Skeletal muscle tissue (tissue), 4 donors: ENCODE data around the gene EPHA5. TPM values are rescaled to one million over a fixed set of nuclear protein-coding genes. Genes with fewer than 3 reads are reported as not detected.

Source experiments
- H3K27ac ChIP-seq: one replicate; pipeline ENCODE4 v1.7.0; 2013; ENCODE audit warnings: mild to moderate bottlenecking, low read depth, low read length, inconsistent platforms
- H3K27me3 ChIP-seq, 3 donors: one replicate each; pipeline ENCODE4 v1.7.0; 2013; ENCODE audit warnings: low read length in 3 of 3; ENCODE audit not compliant: control insufficient read depth in 3 of 3, insufficient read depth in 3 of 3
- H3K36me3 ChIP-seq, 3 donors: one replicate each; pipeline ENCODE4 v1.7.0; 2013; ENCODE audit warnings: low read length in 3 of 3; ENCODE audit not compliant: control insufficient read depth in 3 of 3, insufficient read depth in 3 of 3
- H3K4me1 ChIP-seq, 3 donors: one replicate each; pipeline ENCODE4 v1.7.0; 2013; ENCODE audit warnings: low read length in 3 of 3, mild to moderate bottlenecking in 3 of 3; ENCODE audit not compliant: control insufficient read depth in 3 of 3, insufficient read depth in 3 of 3
- H3K4me3 ChIP-seq, 3 donors: one replicate each; pipeline ENCODE4 v1.7.0; 2013; ENCODE audit warnings: low read length in 3 of 3
- H3K9ac ChIP-seq, 3 donors: one replicate each; pipeline ENCODE4 v1.7.0; 2013; ENCODE audit warnings: low read length in 3 of 3, mild to moderate bottlenecking in 3 of 3, moderate library complexity in 2 of 3, low read depth in 1 of 3
- H3K9me3 ChIP-seq, 3 donors: one replicate each; pipeline ENCODE4 v1.7.0; 2013; ENCODE audit warnings: low read length in 3 of 3; ENCODE audit not compliant: control insufficient read depth in 3 of 3
- total RNA-seq: library from RNA; depleted of rRNA; stranded (reverse); fragments of >200 nt; gene quantifications from one replicate; pipeline ENCODE4 v1.2.3, GENCODE V29; 2014
- donor health status: Osteomylitis.

The EPHA5 gene
- total RNA-seq, 1 donor from 2014 or later = 1.0 TPM

DNA sequence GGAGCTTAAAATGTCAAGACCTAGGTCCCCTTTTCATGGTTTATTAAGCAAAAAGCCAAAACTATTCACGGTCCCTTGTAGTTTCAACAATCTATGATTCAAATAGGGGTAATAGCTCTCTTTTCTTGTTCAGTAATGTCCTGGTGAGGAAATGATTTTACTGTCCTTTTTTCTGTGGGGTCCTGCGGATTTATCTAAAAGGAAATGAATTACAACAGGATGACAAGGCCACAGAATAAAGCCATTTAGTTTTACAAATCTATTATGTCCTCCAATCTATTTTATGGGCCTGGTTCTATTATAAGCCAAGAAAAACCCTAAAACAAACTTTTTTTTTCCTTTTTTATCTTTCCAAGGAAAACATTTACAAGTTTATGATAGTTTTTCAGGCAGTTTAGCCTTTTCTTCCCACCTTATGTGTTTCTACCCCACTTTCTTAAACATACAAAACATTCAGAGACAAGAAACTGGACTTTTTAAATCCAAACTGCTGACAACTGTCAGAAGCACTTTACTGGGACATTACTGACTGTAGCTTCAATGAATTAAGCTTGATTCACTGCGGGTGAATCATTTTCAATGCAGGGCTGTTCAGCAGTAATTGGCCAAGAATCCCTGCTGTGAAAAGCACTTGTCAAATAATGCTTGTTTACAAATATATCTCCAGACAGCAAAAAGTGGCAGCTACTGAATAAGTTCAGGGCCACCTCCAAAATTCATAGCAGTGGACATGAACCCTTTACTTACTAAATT is 4.3 kb downstream of the EPHA5 start:
- H3K27me3 ChIP-seq = peaks cover 37 to 41% (median 37%) of the 10 kb centered on the region in 3 donors
- H3K9ac ChIP-seq = no peak overlapping the region
- no peak overlapping the region for H3K27ac ChIP-seq
- H3K9me3 ChIP-seq = no peaks in the 10 kb centered on the region
- H3K4me1 ChIP-seq = peaks cover 13 to 24% (median 19%) of the 10 kb centered on the region in 3 donors
- H3K36me3 ChIP-seq = no peaks in the 10 kb centered on the region
- no peak overlapping the region for H3K4me3 ChIP-seq

DNA sequence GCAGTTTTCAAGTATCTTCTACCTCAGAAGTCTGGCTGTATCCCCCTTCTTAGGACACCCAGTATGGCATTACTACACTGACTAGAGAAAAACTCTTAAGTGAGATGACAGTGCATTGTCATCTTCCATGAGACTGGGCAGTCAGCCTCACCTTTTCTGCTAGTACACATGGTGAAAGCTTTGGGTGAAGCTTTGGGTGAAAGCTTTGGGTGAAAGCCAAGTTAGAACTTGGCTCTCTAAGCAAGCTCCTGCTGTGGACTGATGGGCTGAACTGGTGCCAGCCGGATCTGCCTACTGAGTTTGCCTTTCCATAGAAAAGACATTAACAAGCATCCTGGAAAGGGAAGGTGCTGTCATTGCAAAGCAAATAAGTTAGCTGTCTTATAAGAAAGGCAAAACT is 8.8 kb downstream of the EPHA5 start:
- Histone ChIP-seq H3K9me3 (no peaks in the 10 kb centered on the region), H3K27ac (no peak overlapping the region), H3K4me3 (no peak overlapping the region), H3K9ac (no peak overlapping the region), H3K27me3 (no peaks in the 10 kb centered on the region), H3K36me3 (no peaks in the 10 kb centered on the region), H3K4me1 (no peaks in the 10 kb centered on the region)

DNA sequence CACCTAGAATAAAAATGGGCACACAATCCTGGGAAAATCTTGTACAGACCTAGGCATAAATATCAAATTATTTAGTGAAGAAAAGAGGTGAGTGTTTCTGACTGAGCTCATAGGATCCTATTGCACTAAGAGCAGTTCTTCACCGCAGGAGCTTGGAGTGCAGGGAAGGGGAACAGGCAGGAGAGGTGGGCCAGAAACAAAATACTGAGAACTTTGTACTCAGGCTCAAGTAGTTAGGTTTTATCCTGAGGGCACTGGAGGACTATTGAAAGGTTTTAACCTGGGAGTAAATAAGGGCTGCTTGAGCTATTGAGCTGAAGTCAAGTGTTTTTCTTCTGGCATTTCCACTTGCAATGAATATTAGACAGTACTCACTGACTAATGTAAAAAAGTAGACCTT is 12.2 kb downstream of the EPHA5 start:
- no peak overlapping the region for H3K9ac ChIP-seq
- no peaks in the 10 kb centered on the region for H3K4me1 ChIP-seq
- H3K27me3 ChIP-seq = no peaks in the 10 kb centered on the region
- H3K27ac ChIP-seq = no peak overlapping the region
- H3K36me3 ChIP-seq = no peaks in the 10 kb centered on the region
- no peaks in the 10 kb centered on the region for H3K9me3 ChIP-seq
- no peak overlapping the region for H3K4me3 ChIP-seq

DNA sequence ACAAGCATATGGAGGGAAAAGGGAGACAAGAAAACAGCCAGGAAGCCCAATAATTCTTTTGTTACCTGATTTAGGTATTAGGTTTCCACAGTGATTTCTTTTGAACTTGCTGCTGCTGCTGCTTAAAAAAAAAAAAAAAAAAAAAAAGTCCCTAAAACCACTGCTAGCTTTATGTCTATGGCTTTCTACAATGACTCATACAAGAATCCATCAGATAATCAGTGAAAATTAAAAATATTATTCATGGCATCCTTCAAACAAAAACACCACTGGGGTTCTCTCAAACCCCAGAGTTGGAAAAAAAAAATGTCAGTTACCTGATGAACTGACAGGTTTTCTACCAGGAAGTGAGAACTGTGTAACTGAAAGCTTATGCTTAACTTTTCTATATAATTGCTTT is 14.3 kb downstream of the EPHA5 start:
- H3K27ac ChIP-seq = no peak overlapping the region
- H3K27me3 ChIP-seq = no peaks in the 10 kb centered on the region
- H3K4me3 ChIP-seq = no peak overlapping the region
- H3K36me3 ChIP-seq = no peaks in the 10 kb centered on the region
- H3K9ac ChIP-seq = no peak overlapping the region
- H3K9me3 ChIP-seq = no peaks in the 10 kb centered on the region
- H3K4me1 ChIP-seq = no peaks in the 10 kb centered on the region

DNA sequence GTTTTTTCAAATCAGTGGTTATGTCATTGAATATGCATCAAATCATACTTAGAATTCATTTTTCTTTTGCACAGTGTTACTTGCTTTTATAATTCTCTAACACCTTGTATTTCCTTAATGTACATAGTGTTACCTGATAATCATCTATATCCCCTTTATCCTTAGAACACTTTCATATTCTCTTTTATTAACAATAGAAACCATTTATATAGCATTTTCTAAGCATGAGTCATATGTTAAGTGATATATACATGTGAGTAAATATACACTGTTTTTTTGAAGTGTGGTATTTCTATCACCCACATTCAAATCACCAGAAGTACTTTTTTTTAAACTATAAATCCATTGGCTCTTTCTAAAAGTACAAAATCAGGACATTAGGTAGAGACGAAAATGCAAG is 15.3 kb downstream of the EPHA5 start:
- Histone ChIP-seq H3K27ac (no peak overlapping the region), H3K4me1 (no peaks in the 10 kb centered on the region), H3K9ac (no peak overlapping the region), H3K9me3 (no peaks in the 10 kb centered on the region), H3K36me3 (no peaks in the 10 kb centered on the region), H3K4me3 (no peak overlapping the region), H3K27me3 (no peaks in the 10 kb centered on the region)

DNA sequence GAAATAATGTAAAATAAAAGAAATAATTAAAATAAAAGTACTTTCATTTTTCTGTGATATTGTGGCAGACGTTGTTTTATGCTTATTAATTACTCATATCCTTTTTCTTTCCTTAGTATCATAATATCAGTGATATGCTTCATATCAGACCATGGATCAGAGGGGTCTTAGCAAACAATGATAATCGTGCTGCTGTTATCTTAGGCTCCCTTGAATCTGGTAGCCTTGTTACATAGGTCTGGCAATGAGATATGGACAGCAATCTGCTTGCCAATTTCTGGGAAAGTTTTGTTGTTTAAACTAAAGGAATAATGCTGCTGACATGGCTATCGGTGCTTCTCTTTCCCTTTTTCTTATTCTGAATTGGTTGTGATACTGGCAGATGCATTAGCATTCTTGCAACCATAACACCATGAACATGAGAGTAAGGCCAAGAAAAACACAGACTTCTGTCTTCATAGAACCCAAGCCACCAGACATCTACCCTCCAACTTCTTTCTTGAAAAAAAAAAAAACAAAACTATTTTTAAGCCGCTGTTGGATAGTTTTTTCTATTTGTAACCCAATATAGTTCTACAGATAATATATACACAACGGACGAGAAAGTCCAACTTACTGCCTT is 16.4 kb downstream of the EPHA5 start:
- no peak overlapping the region for H3K9ac ChIP-seq
- no peak overlapping the region for H3K4me3 ChIP-seq

DNA sequence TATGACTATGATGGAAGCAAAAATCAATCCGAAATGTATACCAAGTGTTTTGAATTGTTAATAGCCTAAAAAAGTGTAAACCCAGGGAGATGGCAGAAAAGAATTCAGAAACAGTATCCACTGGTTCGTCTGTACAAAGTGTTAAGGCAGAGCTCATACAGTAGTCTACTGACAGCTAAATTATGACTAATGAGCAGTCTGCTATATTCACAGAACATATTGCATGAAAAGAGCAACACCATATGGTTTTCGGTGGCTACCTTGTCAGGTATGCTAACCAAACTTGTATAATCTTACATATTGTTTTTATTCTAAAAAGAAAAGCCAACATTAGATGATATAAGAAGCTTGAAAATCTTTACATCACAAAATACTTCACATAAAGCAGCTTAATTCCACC is 18.5 kb downstream of the EPHA5 start:
- Histone ChIP-seq H3K4me1 (no peaks in the 10 kb centered on the region), H3K4me3 (no peak overlapping the region), H3K36me3 (no peaks in the 10 kb centered on the region), H3K9me3 (no peaks in the 10 kb centered on the region), H3K9ac (no peak overlapping the region), H3K27ac (no peak overlapping the region), H3K27me3 (no peaks in the 10 kb centered on the region)

More for the DNA sequence above, 16.4 kb downstream of the EPHA5 start:
- H3K4me1 ChIP-seq = no peaks in the 10 kb centered on the region
- H3K36me3 ChIP-seq = no peaks in the 10 kb centered on the region
- H3K27ac ChIP-seq = no peak overlapping the region
- no peaks in the 10 kb centered on the region for H3K27me3 ChIP-seq
- H3K9me3 ChIP-seq = no peaks in the 10 kb centered on the region

DNA sequence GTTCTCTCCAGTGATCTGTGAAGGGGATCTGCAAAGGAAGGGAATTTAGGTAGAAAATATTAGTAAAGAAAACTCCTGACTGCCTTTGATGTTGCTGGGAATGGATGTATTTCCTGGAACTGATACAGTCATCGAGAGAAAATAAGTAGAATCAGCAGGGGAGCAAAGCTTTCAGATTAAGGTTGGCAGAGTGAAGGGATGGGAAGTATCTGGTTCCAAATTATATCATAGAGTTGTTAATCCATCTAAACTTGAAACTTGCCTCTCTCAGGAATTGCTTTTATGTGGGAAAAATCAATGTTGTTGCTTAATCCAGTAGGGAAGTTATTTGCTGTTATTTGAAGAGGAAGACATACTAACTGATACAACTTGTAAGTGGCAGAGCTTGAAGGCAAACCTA is 19.3 kb downstream of the EPHA5 start:
- Histone ChIP-seq H3K9me3 (no peaks in the 10 kb centered on the region), H3K4me3 (no peak overlapping the region), H3K36me3 (no peaks in the 10 kb centered on the region), H3K27me3 (no peaks in the 10 kb centered on the region), H3K9ac (no peak overlapping the region), H3K4me1 (no peaks in the 10 kb centered on the region), H3K27ac (no peak overlapping the region)

DNA sequence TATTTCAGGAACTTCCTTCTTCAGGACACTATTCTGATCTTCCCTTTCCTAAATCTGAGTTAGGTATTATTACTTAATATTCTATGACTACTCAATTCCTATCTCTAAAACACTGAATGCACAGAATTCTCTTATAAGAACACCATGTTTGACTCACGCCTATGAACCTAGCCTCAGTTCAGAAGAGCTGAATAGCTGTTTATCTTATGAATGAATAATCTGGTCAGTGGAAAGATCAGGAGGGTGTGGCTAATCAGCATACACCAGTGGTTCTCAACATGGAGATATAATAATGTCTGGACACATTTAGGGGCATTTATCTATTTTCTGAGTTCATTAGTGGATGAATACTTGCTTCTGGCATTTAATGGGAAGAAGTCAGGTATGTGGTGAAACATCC is 24.2 kb downstream of the EPHA5 start:
- no peaks in the 10 kb centered on the region for H3K27me3 ChIP-seq

DNA sequence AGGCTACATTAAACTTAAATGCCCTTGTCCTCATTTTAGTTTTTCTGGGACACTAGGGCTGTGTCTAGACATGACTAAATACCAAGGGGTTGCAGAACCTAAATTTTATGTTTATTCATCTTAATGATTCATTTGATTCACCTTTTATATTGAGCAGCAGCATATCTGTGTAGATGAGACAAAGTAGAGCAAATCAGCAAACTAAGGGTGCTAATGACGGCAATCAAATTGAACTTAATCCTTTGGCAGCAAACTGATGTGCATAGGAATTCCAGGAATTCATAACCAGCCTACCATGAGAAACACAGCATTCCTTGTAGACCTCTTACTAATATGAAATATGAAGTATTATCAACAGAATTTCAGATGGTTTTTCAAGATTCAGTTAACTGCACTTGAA is 25.1 kb downstream of the EPHA5 start:
- no peak overlapping the region for H3K27ac ChIP-seq
- H3K27me3 ChIP-seq = no peaks in the 10 kb centered on the region
- no peaks in the 10 kb centered on the region for H3K9me3 ChIP-seq
- no peaks in the 10 kb centered on the region for H3K4me1 ChIP-seq
- H3K9ac ChIP-seq = no peak overlapping the region
- no peak overlapping the region for H3K4me3 ChIP-seq
- H3K36me3 ChIP-seq = no peaks in the 10 kb centered on the region

More for the DNA sequence above, 24.2 kb downstream of the EPHA5 start:
- Histone ChIP-seq H3K36me3 (no peaks in the 10 kb centered on the region), H3K27ac (no peak overlapping the region), H3K4me3 (no peak overlapping the region), H3K4me1 (no peaks in the 10 kb centered on the region), H3K9ac (no peak overlapping the region), H3K9me3 (no peaks in the 10 kb centered on the region)
